GM23248 (cell line): ENCODE results near the gene HDAC7. TPM values are rescaled to one million over a fixed set of nuclear protein-coding genes. Genes with fewer than 3 reads are reported as not detected.

Source experiments
- DNase-seq: peaks from one replicate; pipeline ENCODE4 v3.0.0-alpha.2; 2015
- H2AFZ ChIP-seq: fragments of 200-600 bp; sonication (generic); 2 replicates; pipeline ENCODE4 v1.6.1; 2016; ENCODE audit warnings: antibody characterized with exemption
- H3F3A ChIP-seq: fragments of 200-600 bp; sonication (generic); 2 replicates; pipeline ENCODE4 v1.6.1; 2016; ENCODE audit warnings: mild to moderate bottlenecking, antibody characterized with exemption, mixed run types; ENCODE audit not compliant: insufficient read depth
- H3K27ac ChIP-seq: fragments of 200-600 bp; sonication (generic); 2 replicates; pipeline ENCODE4 v1.5.1; 2016; ENCODE audit warnings: mild to moderate bottlenecking
- H3K27me3 ChIP-seq: fragments of 200-600 bp; sonication (generic); replicated peaks from 2 replicates; pipeline ENCODE4 v1.6.1; 2016; ENCODE audit warnings: mild to moderate bottlenecking; ENCODE audit not compliant: insufficient read depth
- H3K36me3 ChIP-seq: fragments of 200-600 bp; sonication (generic); 2 replicates; pipeline ENCODE4 v1.6.1; 2016; ENCODE audit warnings: low read depth, mild to moderate bottlenecking
- H3K4me1 ChIP-seq: fragments of 200-600 bp; sonication (generic); 2 replicates; pipeline ENCODE4 v1.6.1; 2016; ENCODE audit warnings: mild to moderate bottlenecking; ENCODE audit not compliant: insufficient read depth
- H3K4me2 ChIP-seq: fragments of 200-600 bp; sonication (generic); one replicate; pipeline ENCODE4 v1.6.1; 2016; ENCODE audit warnings: mild to moderate bottlenecking; ENCODE audit not compliant: unreplicated experiment
- H3K4me3 ChIP-seq: fragments of 200-600 bp; sonication (generic); 2 replicates; pipeline ENCODE4 v1.5.1; 2016; ENCODE audit warnings: mild to moderate bottlenecking
- H3K79me2 ChIP-seq: fragments of 200-600 bp; sonication (generic); 2 replicates; pipeline ENCODE4 v1.6.1; 2016; ENCODE audit warnings: mild to moderate bottlenecking; ENCODE audit not compliant: insufficient read depth
- H3K9ac ChIP-seq: fragments of 200-600 bp; sonication (generic); 2 replicates; pipeline ENCODE4 v1.6.1; 2016; ENCODE audit warnings: mild to moderate bottlenecking
- H3K9me2 ChIP-seq: fragments of 200-600 bp; sonication (generic); 2 replicates; pipeline ENCODE4 v1.6.1; 2016; ENCODE audit warnings: mixed run types, mild to moderate bottlenecking, moderate library complexity; ENCODE audit not compliant: insufficient read depth
- H3K9me3 ChIP-seq: fragments of 200-600 bp; sonication (generic); one replicate; pipeline ENCODE4 v1.6.1; 2017; ENCODE audit warnings: low read depth
- H4K20me1 ChIP-seq: fragments of 200-600 bp; sonication (generic); 2 replicates; pipeline ENCODE4 v1.6.0; 2016; ENCODE audit not compliant: insufficient read depth
- EZH2 ChIP-seq: fragments of 200-600 bp; sonication (generic); IDR thresholded peaks from 2 replicates; pipeline ENCODE4 v1.6.1; 2018; ENCODE audit warnings: antibody characterized with exemption, mild to moderate bottlenecking; ENCODE audit not compliant: insufficient read depth, poor library complexity, severe bottlenecking
- EZH2phosphoT487 ChIP-seq: fragments of 200-600 bp; sonication (generic); IDR thresholded peaks from 2 replicates; pipeline ENCODE4 v1.6.1; 2018; ENCODE audit warnings: antibody characterized with exemption, moderate library complexity, mild to moderate bottlenecking, low read depth; ENCODE audit not compliant: insufficient read depth
- WGBS, 2 experiments: methylation state at CpG; one replicate each; pipeline ENCODE4 v1.1.6; 2015 to 2017; ENCODE audit warnings: low lambda C conversion rate in 2 of 2, low coverage in 1 of 2; ENCODE audit errors: missing lambda C conversion rate in 2 of 2; 5-methylcytosine and 5-hydroxymethylcytosine counted together
- in situ Hi-C: fragments of 300-500 bp; cut with MboI; formaldehyde crosslinking; loops from 2 replicates; pipeline ENCODE4 v1.15.0; 2020
- polyA plus RNA-seq: library from polyadenylated mRNA; unstranded; fragments of >200 nt; fragmentation: Nextera tagmentation; extraction: Ambion mirVana; gene quantifications from 2 replicates; pipeline ENCODE4 v1.2.1, GENCODE V29; 2016
- total RNA-seq: library from RNA; depleted of rRNA; stranded (reverse); fragments of >200 nt; shearing (Covaris generic); gene quantifications from 2 replicates; pipeline ENCODE4 v1.2.3, GENCODE V29; 2014

Gene HDAC7
- total and polyA plus RNA-seq, 2 experiments from 2014 or later, result 46.2 to 62.9 TPM

- Histone ChIP-seq H3K27ac (no peak overlapping the region), H3K9me3 (no peaks in the 10 kb centered on the region), H4K20me1 (no peaks in the 10 kb centered on the region), H3K9ac (no peak overlapping the region), H3K27me3 (no peaks in the 10 kb centered on the region), H2AFZ (no peak overlapping the region), H3K9me2 (no peaks in the 10 kb centered on the region), H3K4me1 (no peaks in the 10 kb centered on the region), H3K36me3 (peaks cover 73% of the 10 kb centered on the region), H3K4me2 (no peak overlapping the region), H3K4me3 (no peak overlapping the region), H3K79me2 (peaks cover 48% of the 10 kb centered on the region), H3F3A (peaks cover 23% of the 10 kb centered on the region)
- 88 to 91% methylated on average over 18 to 22 of the region's 22 CpGs for WGBS, 2 experiments
- in situ Hi-C loops, result loop anchor here (10.0 kb wide), 1 partner anchor 45 kb away; no protein-coding TSS in a partner anchor
- TF ChIP-seq EZH2phosphoT487 (no peak), EZH2 (no peak)
- no peak for DNase-seq
Measured at GRCh38 chr12:47789712-47790489, 29.8 kb downstream of the HDAC7 start.

GRCh38 chr12:47789141-47789540 lies 30.6 kb downstream of the HDAC7 start:
- no peak overlapping the region for H3K4me3 ChIP-seq
- no peaks in the 10 kb centered on the region for H3K27me3 ChIP-seq
- H3K9ac ChIP-seq, result no peak overlapping the region
- H3K27ac ChIP-seq, result no peak overlapping the region
- WGBS, 2 experiments, result 78 to 81% methylated on average over 4 to 5 of the region's 5 CpGs
- H4K20me1 ChIP-seq, result no peaks in the 10 kb centered on the region
- no peak overlapping the region for H3K4me2 ChIP-seq
- H3F3A ChIP-seq, result peaks cover 28% of the 10 kb centered on the region
- no peak for DNase-seq
- TF ChIP-seq EZH2phosphoT487, result no peak
- no peak for TF ChIP-seq EZH2
- no peaks in the 10 kb centered on the region for H3K9me3 ChIP-seq
- no peaks in the 10 kb centered on the region for H3K4me1 ChIP-seq
- in situ Hi-C loops, result loop anchor here (10.0 kb wide), 1 partner anchor 46 kb away; no protein-coding TSS in a partner anchor
- peaks cover 78% of the 10 kb centered on the region for H3K36me3 ChIP-seq
- no peak overlapping the region for H2AFZ ChIP-seq
- peaks cover 40% of the 10 kb centered on the region for H3K79me2 ChIP-seq
- H3K9me2 ChIP-seq, result no peaks in the 10 kb centered on the region

- Histone ChIP-seq H3F3A (peaks cover 34% of the 10 kb centered on the region), H3K4me3 (no peak overlapping the region), H4K20me1 (no peaks in the 10 kb centered on the region), H3K9ac (no peak overlapping the region), H2AFZ (no peak overlapping the region), H3K9me2 (no peaks in the 10 kb centered on the region), H3K9me3 (no peaks in the 10 kb centered on the region), H3K27ac (no peak overlapping the region), H3K79me2 (peaks cover 30% of the 10 kb centered on the region; the same call in 1 of the 2 replicates), H3K36me3 (peaks cover 80% of the 10 kb centered on the region), H3K4me2 (no peak overlapping the region), H3K4me1 (no peaks in the 10 kb centered on the region), H3K27me3 (no peaks in the 10 kb centered on the region)
- no peak for DNase-seq
- 86 to 88% methylated on average over 12 to 14 of the region's 14 CpGs for WGBS, 2 experiments
- no peak for TF ChIP-seq EZH2phosphoT487
- no peak for TF ChIP-seq EZH2
- in situ Hi-C loops, result loop anchor here (10.0 kb wide), 1 partner anchor 47 kb away; no protein-coding TSS in a partner anchor
Measured at GRCh38 chr12:47787596-47788319, 31.9 kb downstream of the HDAC7 start.

GRCh38 chr12:47786662-47787280 lies 32.9 kb downstream of the HDAC7 start:
- no peaks in the 10 kb centered on the region for H3K27me3 ChIP-seq
- in situ Hi-C loops, result loop anchor here (10.0 kb wide), 1 partner anchor 48 kb away; no protein-coding TSS in a partner anchor
- TF ChIP-seq EZH2 (no peak), EZH2phosphoT487 (no peak)
- no peak overlapping the region for H3K4me2 ChIP-seq
- no peak overlapping the region for H3K27ac ChIP-seq
- H3K36me3 ChIP-seq, result peaks cover 77% of the 10 kb centered on the region
- no peak for DNase-seq
- no peak overlapping the region for H3K4me3 ChIP-seq
- peaks cover 43% of the 10 kb centered on the region for H3F3A ChIP-seq
- H2AFZ ChIP-seq, result no peak overlapping the region
- no peaks in the 10 kb centered on the region for H3K9me2 ChIP-seq
- H3K9me3 ChIP-seq, result no peaks in the 10 kb centered on the region
- H3K4me1 ChIP-seq, result no peaks in the 10 kb centered on the region
- no peak overlapping the region for H3K9ac ChIP-seq
- peaks cover 21% of the 10 kb centered on the region; the same call in 1 of the 2 replicates for H3K79me2 ChIP-seq
- WGBS, 2 experiments, result 86 to 89% methylated on average over 10 of the region's 10 CpGs
- H4K20me1 ChIP-seq, result no peaks in the 10 kb centered on the region
